ENCODE results near the gene AHI1.

The AHI1 gene

DNA sequence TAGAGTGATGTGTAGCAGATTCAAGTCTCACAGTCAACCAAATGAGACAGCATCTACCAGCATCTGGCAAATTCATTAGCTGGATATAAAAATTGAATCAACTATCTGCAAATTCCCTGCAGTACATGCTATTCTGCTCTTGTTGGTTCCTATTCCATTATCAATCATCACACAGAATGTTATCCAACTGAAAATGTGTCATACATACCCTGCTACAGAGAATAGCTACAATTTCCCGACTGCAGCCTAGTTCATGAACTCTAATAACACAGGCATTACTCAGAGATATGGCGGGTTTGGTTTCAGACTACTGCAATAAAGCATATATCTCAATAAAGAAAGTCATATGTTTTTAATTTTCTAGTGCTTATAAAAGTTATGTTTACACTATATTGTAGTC lies 78.4 kb downstream of the AHI1 start:
- no peak for TF ChIP-seq CTCF (IDR thresholded peaks at IDR 0.05)

GRCh38 chr6:135418040-135418760 lies 79.3 kb downstream of the AHI1 start:
- no peak for TF ChIP-seq CTCF (IDR thresholded peaks at IDR 0.05)

- no peak for TF ChIP-seq CTCF (IDR thresholded peaks at IDR 0.05)
Observed at GRCh38 chr6:135412761-135413160, 84.8 kb downstream of the AHI1 start.

DNA sequence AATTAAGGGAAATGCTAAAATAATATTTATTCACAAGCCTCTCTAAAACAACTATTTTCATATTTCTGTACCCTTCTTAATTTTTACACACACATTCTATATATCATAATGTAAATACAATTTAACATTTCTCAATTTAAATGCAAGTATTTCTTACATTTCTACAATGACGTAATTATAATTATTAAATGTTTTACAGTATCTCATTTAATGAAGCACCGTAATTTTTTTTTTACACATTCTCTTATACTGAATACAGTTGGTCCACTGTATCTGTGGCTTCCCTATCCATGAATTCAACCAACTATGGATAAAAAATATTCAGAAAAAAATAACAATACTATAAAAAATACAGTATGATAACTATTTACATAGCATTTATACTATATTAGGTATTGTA lies 85.7 kb downstream of the AHI1 start:
- no peak for TF ChIP-seq CTCF (IDR thresholded peaks at IDR 0.05)

DNA sequence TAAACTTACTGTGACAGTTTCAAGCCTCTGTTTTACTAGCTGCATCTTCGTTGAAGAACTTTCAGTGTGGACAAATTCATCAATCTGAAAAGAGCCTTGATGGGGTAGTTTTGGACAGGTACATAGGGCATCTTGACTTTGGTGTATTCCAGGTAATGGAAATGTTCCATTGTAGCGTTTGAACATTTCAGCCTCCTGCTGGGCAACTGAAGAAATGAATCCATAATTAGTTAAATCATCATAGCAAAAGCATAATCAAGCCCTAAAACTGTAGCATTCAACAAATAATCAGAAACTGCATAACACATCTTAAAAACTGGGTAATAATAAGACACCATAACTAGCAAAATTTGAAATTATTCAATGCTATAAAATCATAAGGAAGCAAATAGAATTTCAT lies 86.2 kb downstream of the AHI1 start:
- TF ChIP-seq CTCF (IDR thresholded peaks at IDR 0.05) = peak; percentile 26; the same call in 1 of the 2 replicates

DNA sequence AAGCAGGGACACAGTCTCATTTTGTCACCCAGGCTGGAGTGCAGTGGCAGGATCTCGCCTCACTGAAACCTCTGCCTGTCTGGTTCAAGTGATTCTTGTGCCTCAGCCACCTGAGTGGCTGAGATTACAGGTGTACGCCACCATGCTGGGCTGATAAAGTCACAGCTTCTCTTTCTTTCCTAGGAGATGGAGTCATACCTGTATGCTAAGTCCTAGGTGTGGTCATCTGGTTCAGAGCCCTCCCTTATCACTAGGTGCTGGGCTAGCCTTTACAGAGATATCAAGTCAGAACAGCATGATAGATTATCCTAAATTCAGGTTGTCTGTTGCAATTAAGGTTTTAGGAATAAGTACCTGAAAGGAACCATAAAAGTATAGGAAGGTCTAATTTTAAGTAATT lies 86.7 kb downstream of the AHI1 start:
- TF ChIP-seq CTCF (IDR thresholded peaks at IDR 0.05) = no peak

DNA sequence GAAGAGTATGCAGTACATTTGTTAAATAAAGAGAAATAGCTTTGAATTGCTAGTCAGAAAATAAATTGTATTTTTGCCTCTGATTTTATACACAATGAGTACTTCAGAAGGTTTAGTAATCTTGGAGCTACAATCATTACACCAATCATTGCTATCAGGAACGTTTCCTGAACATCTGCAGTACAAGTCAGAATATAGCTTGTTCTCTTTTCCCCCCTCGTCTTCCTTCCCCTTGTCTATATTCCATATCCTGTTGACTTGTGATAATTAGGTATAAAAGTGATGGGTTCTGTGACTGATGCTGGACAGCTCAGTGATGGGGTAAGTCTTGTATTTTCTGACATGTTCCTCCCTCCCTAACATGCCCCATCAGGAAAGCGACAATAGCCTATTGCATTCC lies 94.0 kb downstream of the AHI1 start:
- no peak for TF ChIP-seq CTCF (IDR thresholded peaks at IDR 0.05)

DNA sequence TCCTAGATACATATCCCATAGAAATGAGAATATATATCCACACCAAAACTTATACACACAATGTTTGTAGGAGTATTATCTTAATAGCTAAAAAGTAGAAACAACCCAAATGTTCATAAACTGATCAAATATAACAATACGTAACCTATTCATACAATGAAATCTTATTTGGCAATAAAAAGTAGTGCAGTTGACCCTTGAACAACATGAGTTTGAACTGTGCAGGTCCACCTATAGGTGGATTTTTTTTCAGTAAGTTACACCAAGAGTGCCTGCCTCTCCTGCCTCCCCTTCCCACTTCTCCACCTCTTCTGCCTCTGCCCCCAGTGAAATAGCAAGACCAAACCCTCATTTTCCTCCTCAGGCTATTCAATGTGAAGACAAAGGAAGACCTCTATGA lies 95.2 kb downstream of the AHI1 start:
- TF ChIP-seq CTCF (IDR thresholded peaks at IDR 0.05) = no peak

Data from LNCAP (cell line).